CD4-positive, alpha-beta T cell treated with Interleukin-6 for 4 hours (primary cell): ENCODE data around the gene DUSP5.
"Not testable (repeated sequence)": the region's sequence is repeated elsewhere in the genome, so short reads cannot be mapped to it uniquely, and the experiment has no call there.

Experiments
- DNase-seq: peaks from one replicate; pipeline ENCODE4 v3.0.0-alpha.2; 2020; ENCODE audit warnings: mixed read lengths

The DUSP5 gene

GRCh38 chr10:110523736-110524135, 26.0 kb downstream of the DUSP5 start:
- DNase-seq = no peak

- no peak for DNase-seq
Measured at GRCh38 chr10:110524179-110524858, 26.6 kb downstream of the DUSP5 start.

GRCh38 chr10:110524859-110525232, 27.1 kb downstream of the DUSP5 start:
- DNase-seq = no peak

GRCh38 chr10:110525349-110526260, 27.9 kb downstream of the DUSP5 start:
- DNase-seq = no peak

GRCh38 chr10:110527731-110528171, 30.0 kb downstream of the DUSP5 start:
- DNase-seq = no peak

- DNase-seq = no peak
Measured at GRCh38 chr10:110528224-110528996, 30.7 kb downstream of the DUSP5 start.

- not testable (repeated sequence) for DNase-seq
Measured at GRCh38 chr10:110528997-110529524, 31.4 kb downstream of the DUSP5 start.

GRCh38 chr10:110529596-110530011, 31.9 kb downstream of the DUSP5 start:
- peak; percentile 11 for DNase-seq

GRCh38 chr10:110530131-110530831, 32.6 kb downstream of the DUSP5 start:
- peak; percentile 26 for DNase-seq

- no peak for DNase-seq
Measured at GRCh38 chr10:110531687-110532086, 34.0 kb downstream of the DUSP5 start.

GRCh38 chr10:110532628-110533027, 34.9 kb downstream of the DUSP5 start:
- DNase-seq = not testable (repeated sequence)

- DNase-seq = no peak
Measured at GRCh38 chr10:110533149-110533548, 35.4 kb downstream of the DUSP5 start.

GRCh38 chr10:110534571-110534970, 36.9 kb downstream of the DUSP5 start:
- no peak for DNase-seq

- peak; percentile 53 for DNase-seq
Measured at GRCh38 chr10:110535958-110536891, 38.5 kb downstream of the DUSP5 start.

GRCh38 chr10:110539091-110539490, 41.4 kb downstream of the DUSP5 start:
- DNase-seq = no peak

- DNase-seq = no peak
Measured at GRCh38 chr10:110540031-110540430, 42.3 kb downstream of the DUSP5 start.

- no peak for DNase-seq
Measured at GRCh38 chr10:110544958-110545537, 47.3 kb downstream of the DUSP5 start.

GRCh38 chr10:110546077-110546476, 48.4 kb downstream of the DUSP5 start:
- DNase-seq = no peak

- DNase-seq = no peak
Measured at GRCh38 chr10:110546499-110547110, 48.9 kb downstream of the DUSP5 start.

GRCh38 chr10:110547139-110547761, 49.5 kb downstream of the DUSP5 start:
- DNase-seq = no peak
